ENCODE data around the gene NOS3. TPM values are rescaled to one million over a fixed set of nuclear protein-coding genes. Genes with fewer than 3 reads are reported as not detected.
A peak's percentile ranks its signal among the peaks of the same experiment; 100 is the strongest.
"Not testable (repeated sequence)": the region's sequence is repeated elsewhere in the genome, so short reads cannot be mapped to it uniquely, and the experiment has no call there.

NOS3 gene
- total RNA-seq, 3 donors from 2014 or later, result 2.5 to 6.3 (median 6.0) TPM

DNA sequence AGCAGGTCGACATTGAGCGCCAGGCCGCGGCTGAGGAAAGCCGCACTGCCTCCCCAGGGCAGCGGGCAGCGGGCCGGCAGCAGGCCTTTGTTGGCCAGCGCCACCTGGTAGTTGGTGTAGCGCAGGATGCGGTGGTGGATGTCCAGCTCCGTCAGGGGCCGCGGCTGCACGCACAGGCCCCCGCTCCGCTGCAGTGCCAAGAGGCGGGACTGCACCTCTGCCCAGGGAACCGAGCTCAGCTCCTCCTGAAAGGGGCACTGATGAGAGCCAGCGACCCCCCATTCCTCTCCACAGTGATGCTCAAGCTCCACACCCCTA is 28.3 kb downstream of the NOS3 start:
- H3K36me3 ChIP-seq (ENCODE audit: low read depth), result no peaks in the 10 kb centered on the region
- TF ChIP-seq, protein P1, sequence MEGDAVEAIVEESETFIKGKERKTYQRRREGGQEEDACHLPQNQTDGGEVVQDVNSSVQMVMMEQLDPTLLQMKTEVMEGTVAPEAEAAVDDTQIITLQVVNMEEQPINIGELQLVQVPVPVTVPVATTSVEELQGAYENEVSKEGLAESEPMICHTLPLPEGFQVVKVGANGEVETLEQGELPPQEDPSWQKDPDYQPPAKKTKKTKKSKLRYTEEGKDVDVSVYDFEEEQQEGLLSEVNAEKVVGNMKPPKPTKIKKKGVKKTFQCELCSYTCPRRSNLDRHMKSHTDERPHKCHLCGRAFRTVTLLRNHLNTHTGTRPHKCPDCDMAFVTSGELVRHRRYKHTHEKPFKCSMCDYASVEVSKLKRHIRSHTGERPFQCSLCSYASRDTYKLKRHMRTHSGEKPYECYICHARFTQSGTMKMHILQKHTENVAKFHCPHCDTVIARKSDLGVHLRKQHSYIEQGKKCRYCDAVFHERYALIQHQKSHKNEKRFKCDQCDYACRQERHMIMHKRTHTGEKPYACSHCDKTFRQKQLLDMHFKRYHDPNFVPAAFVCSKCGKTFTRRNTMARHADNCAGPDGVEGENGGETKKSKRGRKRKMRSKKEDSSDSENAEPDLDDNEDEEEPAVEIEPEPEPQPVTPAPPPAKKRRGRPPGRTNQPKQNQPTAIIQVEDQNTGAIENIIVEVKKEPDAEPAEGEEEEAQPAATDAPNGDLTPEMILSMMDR (IDR thresholded peaks at IDR 0.05), result no peak
- DNase-seq (no peak), ATAC-seq (peak; percentile 1)
- H3K4me3 ChIP-seq, result no peak overlapping the region
- intact Hi-C loops (cut with DNase I, micrococcal nuclease), result no loop called here
- no peaks in the 10 kb centered on the region for H3K9me3 ChIP-seq
- H3K4me1 ChIP-seq (ENCODE audit: low read depth), result peaks cover 13% of the 10 kb centered on the region

DNA sequence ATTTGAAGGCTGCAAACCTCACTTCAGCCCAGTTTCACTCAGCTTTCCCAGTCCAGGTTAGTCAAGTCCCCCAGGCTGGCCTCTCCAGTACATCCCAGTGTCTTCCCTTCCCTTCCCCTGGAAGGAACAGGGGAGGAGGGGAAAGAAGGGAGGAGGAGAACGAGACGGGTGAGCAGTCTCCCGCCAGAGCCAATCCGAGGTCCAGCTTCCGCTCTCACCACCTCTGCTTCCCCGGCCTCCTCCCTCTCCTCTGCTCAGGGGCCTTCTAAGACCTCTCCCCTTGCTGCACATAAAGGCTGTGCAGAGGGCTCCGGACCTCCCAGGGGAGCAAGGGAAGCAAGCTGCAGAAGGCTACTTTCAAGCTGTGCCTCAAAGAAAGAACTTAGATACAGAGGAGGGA is 29.4 kb downstream of the NOS3 start:
- Histone ChIP-seq H3K4me3 (no peak overlapping the region), H3K4me1 (ENCODE audit: low read depth) (peaks cover 13% of the 10 kb centered on the region), H3K36me3 (ENCODE audit: low read depth) (no peaks in the 10 kb centered on the region), H3K9me3 (no peaks in the 10 kb centered on the region)
- intact Hi-C loops (cut with DNase I, micrococcal nuclease), result no loop called here
- DNase-seq, result no peak
- TF ChIP-seq, protein P1 (IDR thresholded peaks at IDR 0.05), result no peak
- no peak for ATAC-seq

DNA sequence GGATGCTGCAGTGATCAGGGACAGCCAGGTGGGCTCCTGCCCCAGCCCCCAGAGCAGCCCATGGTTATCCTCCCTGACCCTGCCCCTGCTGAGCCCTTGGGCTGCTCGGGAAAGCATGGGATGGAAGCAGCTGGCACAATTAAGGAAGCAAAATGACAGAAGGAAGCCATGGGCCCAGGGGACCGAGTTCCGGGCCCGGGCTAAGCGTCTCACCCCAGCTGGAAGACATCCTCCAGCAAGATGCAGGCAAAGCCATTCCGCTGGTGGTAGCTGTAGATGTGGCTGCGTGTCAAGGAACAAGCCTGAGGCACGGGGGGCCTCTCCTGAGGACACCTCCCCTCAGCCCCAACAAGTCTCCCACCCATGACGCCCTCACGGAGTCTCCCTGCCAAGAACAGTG is 32.4 kb downstream of the NOS3 start:
- Histone ChIP-seq H3K4me1 (ENCODE audit: low read depth) (peaks cover 17% of the 10 kb centered on the region), H3K4me3 (no peak overlapping the region), H3K36me3 (ENCODE audit: low read depth) (no peaks in the 10 kb centered on the region), H3K9me3 (no peaks in the 10 kb centered on the region)
- TF ChIP-seq, protein P1 (IDR thresholded peaks at IDR 0.05), result no peak
- ATAC-seq (no peak), DNase-seq (no peak)
- intact Hi-C loops (cut with DNase I, micrococcal nuclease), result no loop called here

DNA sequence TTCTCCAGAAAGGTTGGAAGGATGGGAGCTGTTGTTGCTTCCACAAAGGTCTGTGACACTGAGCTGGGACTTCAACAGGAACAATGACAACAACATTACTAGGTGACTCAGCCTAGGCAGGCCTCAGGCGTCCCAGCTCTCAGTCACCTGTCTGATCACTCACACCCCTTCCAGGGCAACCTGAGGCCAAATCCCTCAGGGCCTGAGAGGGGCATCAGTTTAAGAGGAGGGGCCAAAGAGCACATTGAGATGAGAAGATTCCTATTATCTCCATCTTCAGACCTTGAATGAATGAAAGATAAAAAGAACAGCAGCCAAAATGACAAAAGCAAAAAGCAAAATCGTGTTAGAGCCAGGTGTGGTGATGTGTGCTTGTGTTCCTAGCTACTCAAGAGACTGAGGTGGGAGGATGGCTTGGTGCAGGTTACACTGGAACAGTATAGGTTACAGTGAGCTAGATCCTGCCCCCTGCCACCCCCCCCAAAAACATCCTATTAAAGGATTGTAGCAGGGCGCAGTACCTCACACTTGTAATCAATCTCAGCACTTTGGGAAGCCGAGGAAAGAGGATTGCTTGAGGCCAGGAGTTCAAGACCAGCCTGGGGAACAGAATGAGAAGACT is 33.7 kb downstream of the NOS3 start, which contains the start of gene ATG9B:
TSS of gene ATG9B (minus strand) at position 60 of the 622 bp plus-strand sequence. CDS start 71 bp downstream, outside the sequence.
- ATAC-seq (no peak), DNase-seq (no peak)
- no peak within 1 kb of the TSS for H3K4me3 ChIP-seq
- H3K4me1 ChIP-seq (ENCODE audit: low read depth), result peaks cover 16% of the 10 kb centered on the region
- intact Hi-C loops (cut with DNase I, micrococcal nuclease), result no loop called here
- TF ChIP-seq, protein P1 (IDR thresholded peaks at IDR 0.05), result no peak
- no peaks in the 10 kb centered on the region for H3K9me3 ChIP-seq
- no peaks in the 10 kb centered on the region for H3K36me3 ChIP-seq (ENCODE audit: low read depth)

DNA sequence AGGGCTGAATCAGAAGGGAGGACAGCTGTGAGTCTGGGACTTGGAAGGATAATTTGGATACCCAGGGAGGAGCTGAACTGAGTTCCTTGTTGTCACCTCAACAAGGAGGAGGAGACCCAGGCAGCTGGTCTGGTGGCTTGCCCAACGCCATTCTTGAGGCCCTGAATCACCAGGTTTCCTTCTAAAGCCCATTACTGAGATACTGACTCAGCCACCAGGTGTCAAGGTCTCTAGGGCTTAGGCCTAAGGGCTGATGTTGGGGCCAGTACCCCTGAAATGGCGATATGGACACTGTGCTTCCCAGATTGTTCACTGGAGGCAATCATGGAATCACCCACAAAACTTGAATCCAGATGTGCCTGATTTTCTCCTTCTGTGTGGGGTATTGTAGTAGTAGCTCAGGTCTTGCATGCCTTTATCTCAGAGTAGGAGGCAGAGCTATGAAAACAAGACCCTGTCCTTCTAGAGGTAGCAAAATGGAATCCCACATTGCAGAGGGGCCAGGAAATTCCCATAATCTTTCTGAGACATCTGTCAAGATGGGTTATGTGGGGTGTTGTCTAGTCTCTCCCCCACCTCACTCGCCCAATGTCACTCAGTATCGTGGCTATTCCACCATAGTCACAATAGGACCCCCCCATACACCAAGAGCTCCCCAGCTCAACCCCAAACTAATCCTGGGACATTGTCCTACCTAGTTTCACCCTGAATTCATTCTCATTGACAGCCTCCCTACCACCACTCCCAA is 35.3 kb downstream of the NOS3 start:
- no peak for ATAC-seq
- no peaks in the 10 kb centered on the region for H3K9me3 ChIP-seq
- TF ChIP-seq, protein P1 (IDR thresholded peaks at IDR 0.05), result no peak
- H3K36me3 ChIP-seq (ENCODE audit: low read depth), result no peaks in the 10 kb centered on the region
- peaks cover 18% of the 10 kb centered on the region for H3K4me1 ChIP-seq (ENCODE audit: low read depth)
- DNase-seq, result no peak
- intact Hi-C loops (cut with DNase I, micrococcal nuclease), result no loop called here
- no peak overlapping the region for H3K4me3 ChIP-seq

DNA sequence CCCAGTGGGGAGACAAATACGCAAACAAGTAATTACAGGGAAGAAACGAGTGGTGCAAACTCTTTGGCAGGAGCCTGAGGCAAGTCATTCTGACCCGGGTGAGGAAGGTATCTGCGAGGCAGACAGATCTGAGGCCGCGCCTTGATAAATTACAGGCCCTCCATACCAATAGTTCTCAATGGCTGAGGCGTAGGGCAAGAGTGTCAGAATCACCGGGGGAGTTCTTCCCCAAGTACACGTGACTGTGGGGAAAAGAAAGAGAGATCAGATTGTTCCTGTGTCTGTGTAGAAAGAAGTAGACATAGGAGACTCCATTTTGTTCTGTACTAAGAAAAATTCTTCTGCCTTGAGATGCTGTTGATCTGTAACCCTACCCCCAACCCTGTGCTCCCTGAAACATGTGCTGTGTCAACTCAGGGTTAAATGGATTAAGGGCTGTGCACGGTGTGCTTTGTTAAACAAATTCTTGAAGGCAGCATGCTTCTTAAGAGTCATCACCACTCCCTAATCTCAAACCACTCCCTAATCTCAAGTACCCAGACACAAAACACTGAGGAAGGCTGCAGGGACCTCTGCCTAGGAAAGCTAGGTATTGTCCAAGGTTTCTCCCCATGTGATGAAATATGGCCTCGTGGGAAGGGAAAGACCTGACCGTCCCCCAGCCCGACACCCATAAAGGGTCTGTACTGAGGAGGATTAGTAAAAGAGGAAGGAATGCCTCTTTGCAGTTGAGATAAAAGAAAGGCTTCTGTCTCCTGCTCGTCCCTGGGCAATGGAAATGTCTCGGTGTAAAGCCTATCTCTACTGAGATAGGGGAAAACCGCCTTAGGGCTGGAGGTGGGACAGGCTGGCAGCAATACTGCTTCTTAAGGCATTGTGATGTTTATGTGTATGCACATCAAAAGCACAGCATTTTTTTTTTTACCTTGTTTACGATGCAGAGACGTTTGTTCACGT is 36.2 kb downstream of the NOS3 start:
- DNase-seq; H3K9me3 ChIP-seq; H3K36me3 ChIP-seq (ENCODE audit: low read depth); H3K4me3 ChIP-seq; ATAC-seq; intact Hi-C loops (cut with DNase I, micrococcal nuclease): not testable (repeated sequence)
- H3K4me1 ChIP-seq (ENCODE audit: low read depth), result peaks cover 18% of the 10 kb centered on the region

DNA sequence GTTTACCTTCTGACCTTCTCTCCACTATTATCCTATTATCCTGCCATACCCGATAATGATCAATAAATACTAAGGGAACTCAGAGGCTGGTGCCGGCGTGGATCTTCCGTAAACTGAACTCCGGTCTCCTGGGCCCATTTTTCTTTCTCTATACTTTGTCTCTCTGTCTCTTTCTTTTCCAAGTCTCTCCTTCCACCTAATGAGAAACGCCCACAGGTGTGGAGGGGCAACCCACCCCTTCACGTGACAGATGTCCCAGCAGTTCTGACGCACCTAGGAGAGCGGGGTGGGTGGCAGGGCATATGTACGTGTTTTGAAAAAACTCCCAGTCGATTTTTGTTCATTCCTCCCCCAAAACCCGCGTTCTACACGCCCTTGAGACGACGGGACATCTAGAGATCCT is 36.9 kb downstream of the NOS3 start:
- DNase-seq; intact Hi-C loops (cut with DNase I, micrococcal nuclease); ATAC-seq; H3K9me3 ChIP-seq; H3K36me3 ChIP-seq (ENCODE audit: low read depth): not testable (repeated sequence)
- H3K4me3 ChIP-seq, result peak overlapping the region; percentile 36
- H3K4me1 ChIP-seq (ENCODE audit: low read depth), result peaks cover 18% of the 10 kb centered on the region
